ENCODE data around the gene POFUT2. TPM values are rescaled to one million over a fixed set of nuclear protein-coding genes. Genes with fewer than 3 reads are reported as not detected.

POFUT2 gene
- total RNA-seq, 2 experiments from 2014 or later = 11.7 to 12.4 TPM

- no peaks in the 10 kb centered on the region for H3K27me3 Mint-ChIP-seq
- H3K27ac Mint-ChIP-seq = no peak overlapping the region
- H3K4me1 Mint-ChIP-seq (ENCODE audit: low read depth) = peaks cover 3% of the 10 kb centered on the region
- DNase-seq (no peak), ATAC-seq (no peak)
- no peaks in the 10 kb centered on the region for H3K9me3 Mint-ChIP-seq
- no peak overlapping the region for H3K4me3 Mint-ChIP-seq
- ChIA-PET POLR2A (no interaction called here), CTCF (interaction anchor here (1.4 kb wide), 1 partner anchor 11 kb away, joined by 3 read pairs; no protein-coding TSS in a partner anchor)
- no peak for TF ChIP-seq CTCF (IDR thresholded peaks at IDR 0.05)
- intact Hi-C loops (cut with micrococcal nuclease) = loop anchor here (10.0 kb wide), 1 partner anchor 527 kb away; no protein-coding TSS in a partner anchor
- H3K36me3 Mint-ChIP-seq (ENCODE audit: low read depth) = no peaks in the 10 kb centered on the region
Measured at GRCh38 chr21:45297869-45298268, 10.2 kb upstream of the POFUT2 start.

- Mint-ChIP-seq H3K9me3 (no peaks in the 10 kb centered on the region), H3K4me1 (ENCODE audit: low read depth) (peaks cover 8% of the 10 kb centered on the region), H3K27ac (no peak overlapping the region), H3K27me3 (no peaks in the 10 kb centered on the region), H3K4me3 (no peak overlapping the region), H3K36me3 (ENCODE audit: low read depth) (no peaks in the 10 kb centered on the region)
- no peak for ATAC-seq
- no peak for TF ChIP-seq CTCF (IDR thresholded peaks at IDR 0.05)
- DNase-seq = no peak
- intact Hi-C loops (cut with micrococcal nuclease) = loop anchor here (10.0 kb wide), 1 partner anchor 527 kb away; no protein-coding TSS in a partner anchor
- ChIA-PET CTCF (no interaction called here), POLR2A (no interaction called here)
Measured at GRCh38 chr21:45297329-45297728, 9.6 kb upstream of the POFUT2 start.

GRCh38 chr21:45296638-45297037 lies 8.9 kb upstream of the POFUT2 start:
- ChIA-PET CTCF (no interaction called here), POLR2A (no interaction called here)
- Mint-ChIP-seq H3K27ac (no peak overlapping the region), H3K9me3 (no peaks in the 10 kb centered on the region), H3K4me3 (no peak overlapping the region), H3K27me3 (no peaks in the 10 kb centered on the region), H3K36me3 (ENCODE audit: low read depth) (no peaks in the 10 kb centered on the region), H3K4me1 (ENCODE audit: low read depth) (peaks cover 9% of the 10 kb centered on the region)
- intact Hi-C loops (cut with micrococcal nuclease) = loop anchor here (10.0 kb wide), 1 partner anchor 528 kb away; no protein-coding TSS in a partner anchor
- ATAC-seq (no peak), DNase-seq (no peak)
- TF ChIP-seq CTCF (IDR thresholded peaks at IDR 0.05) = no peak

GRCh38 chr21:45295576-45296365 lies 8.1 kb upstream of the POFUT2 start:
- H3K27ac Mint-ChIP-seq = no peak overlapping the region
- DNase-seq = no peak
- TF ChIP-seq CTCF (IDR thresholded peaks at IDR 0.05) = no peak

More at GRCh38 chr21:45295576-45296365, 8.1 kb upstream of the POFUT2 start:
- CTCF ChIA-PET = interaction anchor here (1.2 kb wide), 1 partner anchor 144 kb away, joined by 3 read pairs; no protein-coding TSS in a partner anchor
- H3K4me3 Mint-ChIP-seq = no peak overlapping the region
- POLR2A ChIA-PET = no interaction called here
- H3K9me3 Mint-ChIP-seq = no peaks in the 10 kb centered on the region
- no peak for ATAC-seq
- H3K27me3 Mint-ChIP-seq = no peaks in the 10 kb centered on the region
- peaks cover 9% of the 10 kb centered on the region for H3K4me1 Mint-ChIP-seq (ENCODE audit: low read depth)
- intact Hi-C loops (cut with micrococcal nuclease) = loop anchor here (10.0 kb wide), 1 partner anchor 529 kb away; no protein-coding TSS in a partner anchor
- no peaks in the 10 kb centered on the region for H3K36me3 Mint-ChIP-seq (ENCODE audit: low read depth)
